Eye (tissue), 1 donor: ENCODE results near the gene CD82.

Experiments
- DNase-seq: peaks from one replicate; pipeline ENCODE4 v3.0.0-alpha.2; 2015

The CD82 gene

DNA sequence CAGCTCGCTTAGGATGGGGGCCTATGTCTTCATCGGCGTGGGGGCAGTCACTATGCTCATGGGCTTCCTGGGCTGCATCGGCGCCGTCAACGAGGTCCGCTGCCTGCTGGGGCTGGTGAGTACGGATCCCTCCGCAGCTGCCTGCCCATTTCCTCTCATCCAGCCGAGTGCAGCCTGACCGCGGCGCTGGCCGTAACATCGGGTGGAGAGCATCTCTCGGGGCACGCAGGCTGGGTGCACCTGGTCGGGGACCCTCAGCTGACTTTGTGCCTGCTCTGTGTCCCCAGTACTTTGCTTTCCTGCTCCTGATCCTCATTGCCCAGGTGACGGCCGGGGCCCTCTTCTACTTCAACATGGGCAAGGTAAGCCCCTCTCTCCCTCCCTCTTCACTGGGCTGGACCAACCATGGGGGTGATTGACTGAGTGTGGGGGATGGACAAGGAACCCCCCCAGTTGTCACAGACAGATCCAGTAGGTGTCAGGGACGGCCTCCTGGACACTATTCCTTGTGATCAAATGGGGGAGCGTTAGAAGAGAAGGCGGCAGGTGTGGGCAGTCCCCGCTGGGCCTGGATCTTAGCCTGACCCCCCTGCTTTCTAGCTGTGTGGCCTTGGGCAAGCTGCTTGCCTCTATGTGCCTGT, 39.7 kb downstream of the CD82 start:
- DNase-seq, result no peak

DNA sequence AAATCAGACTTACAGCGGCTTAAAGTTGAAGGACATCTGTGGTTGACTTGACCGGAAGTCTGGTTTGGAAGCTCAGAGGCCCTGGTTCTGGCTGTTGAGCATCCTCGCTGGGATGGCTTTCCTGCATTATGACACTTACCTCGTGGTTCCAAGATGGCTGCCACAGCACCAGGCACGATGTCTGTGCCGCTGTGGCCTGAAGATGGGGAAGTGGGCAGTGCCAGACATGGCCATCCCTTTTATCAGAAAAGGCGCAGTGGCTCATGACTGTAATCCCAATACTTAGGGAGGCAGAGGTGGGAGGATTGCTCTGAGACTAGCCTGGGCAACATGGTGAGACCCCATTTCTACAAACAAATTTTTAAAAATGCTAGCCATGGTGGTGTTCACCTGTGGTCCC, 40.5 kb downstream of the CD82 start:
- no peak for DNase-seq

DNA sequence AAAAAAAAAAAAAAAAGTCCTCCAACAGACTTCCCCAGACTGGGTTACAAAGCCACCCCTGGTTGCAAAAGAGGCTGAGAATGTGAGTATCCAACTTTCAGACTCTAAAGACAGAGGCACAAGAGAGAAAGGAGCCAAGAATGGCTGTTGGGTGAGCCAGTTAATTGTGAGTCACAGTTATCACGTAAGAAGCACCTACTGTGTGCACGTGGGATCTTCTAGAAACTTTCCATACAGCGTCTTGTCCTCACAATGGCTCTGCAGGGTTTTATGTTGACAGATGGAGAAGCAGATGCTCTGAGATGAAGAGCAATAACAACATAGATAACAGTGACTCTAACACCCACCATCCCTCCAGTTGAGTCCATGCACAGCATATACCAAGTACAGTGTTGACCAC, 41.0 kb downstream of the CD82 start:
- DNase-seq, result no peak

DNA sequence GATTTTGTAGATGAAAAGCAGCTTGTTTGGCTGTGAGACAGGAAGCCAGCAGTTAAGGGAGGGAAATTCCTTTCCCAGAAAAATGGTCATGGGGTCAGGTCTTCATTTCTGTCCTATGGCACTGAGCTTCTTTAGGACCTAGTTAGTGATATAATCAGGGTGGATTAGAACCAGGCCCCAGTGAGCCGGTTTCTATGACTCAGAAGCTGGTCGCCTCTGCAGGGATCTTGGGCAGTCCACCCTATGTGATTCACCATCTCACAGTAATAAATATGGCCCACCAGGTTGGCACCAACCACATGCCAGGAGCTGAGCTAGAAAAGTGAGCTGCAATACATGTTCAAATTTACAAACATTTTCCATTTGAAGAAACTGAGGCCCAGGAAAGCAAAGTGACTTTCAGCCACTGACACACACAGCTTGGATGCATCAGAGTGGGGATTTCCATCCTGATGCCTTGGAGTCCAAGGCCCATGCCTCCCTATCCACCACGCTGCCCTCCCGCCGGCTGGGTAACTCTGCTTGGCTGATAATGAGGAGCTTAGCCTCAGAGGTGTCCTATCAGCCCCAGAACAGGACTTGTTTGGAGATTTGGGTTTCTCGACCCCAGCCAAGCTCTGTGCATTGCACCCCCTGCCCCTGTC, 42.0 kb downstream of the CD82 start:
- DNase-seq, result no peak

DNA sequence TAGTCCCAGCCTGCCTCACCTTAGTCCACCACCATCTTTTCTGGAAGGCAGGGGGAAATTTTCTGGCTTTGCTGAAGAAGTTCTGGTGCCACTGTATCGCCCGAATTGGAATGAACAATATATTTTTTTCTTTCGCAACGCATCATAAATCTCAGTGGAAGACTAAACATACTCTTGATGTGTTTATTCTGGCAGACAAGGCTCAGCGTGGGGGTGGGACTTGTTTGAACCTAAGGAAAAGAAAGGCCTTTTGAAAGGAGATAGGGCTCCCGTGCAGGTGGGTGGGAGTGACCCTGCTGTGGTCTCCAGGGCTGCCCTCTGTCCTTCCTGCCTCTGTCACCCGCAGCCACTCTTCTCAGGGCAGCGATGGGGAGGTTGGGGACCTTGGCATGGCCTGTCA, 42.5 kb downstream of the CD82 start:
- DNase-seq, result no peak

DNA sequence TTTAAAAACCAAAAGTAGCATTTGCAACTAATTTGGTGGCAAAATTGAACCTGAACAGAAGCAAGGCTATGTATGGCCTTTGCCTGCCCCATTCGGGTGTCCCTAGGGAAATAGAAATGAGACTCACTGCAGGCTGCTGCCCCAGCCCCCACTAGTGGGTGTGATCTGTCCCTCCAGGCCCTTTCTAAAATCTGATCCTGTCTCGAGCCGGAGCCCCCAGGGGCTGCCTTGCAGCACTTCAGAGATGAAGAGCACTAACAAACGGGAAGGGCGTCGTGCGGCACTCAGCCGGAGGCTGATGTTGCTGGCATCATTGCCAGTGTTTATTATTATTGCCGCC, 43.2 kb downstream of the CD82 start:
- no peak for DNase-seq

DNA sequence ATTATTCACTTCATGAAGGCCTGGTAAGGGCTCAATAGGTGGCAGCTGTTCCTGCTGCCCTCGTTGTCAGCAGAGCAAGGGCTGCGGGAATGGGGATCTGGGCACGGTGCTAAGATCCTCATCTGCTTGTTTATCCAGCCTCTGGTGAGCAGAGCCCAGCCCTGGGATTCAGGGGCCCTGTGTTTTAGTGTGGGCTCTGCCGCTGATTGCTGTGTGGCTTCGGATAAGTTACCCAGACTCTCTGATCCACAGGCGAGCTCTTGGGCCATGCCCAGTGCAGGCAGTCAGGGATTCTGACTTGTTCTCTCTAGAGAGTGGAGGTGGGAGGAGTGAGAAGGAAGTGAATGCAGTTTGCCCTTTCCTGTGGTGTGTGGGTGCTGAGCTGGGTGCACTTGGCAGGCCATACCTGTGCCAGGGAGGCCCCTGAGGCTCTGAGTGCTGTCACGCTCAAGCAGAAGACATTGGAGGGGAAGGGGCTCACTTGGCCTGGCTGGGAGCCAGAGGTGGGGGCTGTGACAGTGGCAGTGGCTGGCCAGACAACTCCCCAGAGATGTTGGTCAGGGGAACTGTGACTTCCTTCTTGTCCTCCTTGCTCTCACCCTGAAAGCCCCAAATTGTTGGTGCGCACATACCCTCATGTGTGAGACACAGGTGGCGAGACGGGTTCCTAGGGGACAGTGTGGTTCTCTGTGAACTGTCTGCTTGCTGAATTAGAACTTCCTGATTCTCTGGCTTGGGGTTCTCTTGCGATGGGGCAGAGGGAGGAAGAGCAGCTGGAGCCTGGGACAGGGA, 43.7 kb downstream of the CD82 start:
- DNase-seq, result no peak

DNA sequence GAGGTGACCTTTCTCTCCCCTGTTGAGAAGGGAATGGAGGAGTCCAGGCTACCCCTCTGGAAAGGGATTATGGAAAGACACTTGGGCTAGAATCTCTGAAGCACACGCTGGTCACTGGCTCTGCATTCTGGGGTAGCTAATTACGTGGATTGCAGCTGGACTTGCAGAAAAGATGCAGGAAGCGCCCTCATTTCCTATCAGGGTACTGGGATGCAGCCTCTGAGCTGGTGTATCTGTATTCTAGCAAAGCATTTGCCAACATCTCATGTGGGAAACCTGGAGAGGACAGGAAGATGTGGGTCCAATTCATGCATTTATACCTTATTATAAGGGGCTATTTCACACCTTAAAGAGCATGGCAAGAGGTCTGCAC, 44.3 kb downstream of the CD82 start:
- DNase-seq, result no peak

DNA sequence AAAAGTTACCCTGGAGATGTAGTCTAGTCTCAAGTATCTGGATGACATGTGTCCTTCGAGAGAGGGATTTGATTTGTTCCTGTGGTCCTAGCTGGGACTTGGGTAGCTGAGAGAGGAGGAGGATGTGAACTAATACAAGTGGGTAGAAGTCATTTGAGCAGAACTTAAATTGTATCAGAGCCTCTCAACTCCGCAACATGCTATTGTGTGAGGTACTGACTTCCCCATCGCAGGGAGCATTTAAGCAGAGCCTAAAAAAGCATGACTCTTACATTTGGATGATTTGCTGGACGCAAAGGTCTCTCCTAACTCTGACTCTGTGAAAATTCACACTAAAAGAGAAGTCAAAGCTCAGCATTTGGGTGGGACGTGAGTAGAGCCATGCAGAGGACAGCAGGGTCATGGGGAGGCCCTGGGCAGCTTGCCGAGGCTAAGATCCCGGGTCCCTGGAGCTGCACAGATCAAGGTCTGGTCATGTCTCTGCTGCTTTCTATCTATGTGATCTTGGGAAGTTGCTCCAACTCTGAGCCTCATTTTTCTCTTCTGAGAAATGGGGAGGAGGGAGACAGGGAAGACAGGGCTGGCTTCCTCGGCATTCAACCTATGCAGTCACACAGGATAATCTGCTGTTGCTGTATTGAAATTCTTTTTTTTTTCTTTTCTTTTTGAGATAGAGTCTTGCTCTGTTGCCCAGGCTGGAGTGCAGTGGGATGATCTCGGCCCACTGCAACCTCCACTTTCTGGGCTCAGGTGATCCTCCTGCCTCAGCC, 44.9 kb downstream of the CD82 start:
- no peak for DNase-seq

DNA sequence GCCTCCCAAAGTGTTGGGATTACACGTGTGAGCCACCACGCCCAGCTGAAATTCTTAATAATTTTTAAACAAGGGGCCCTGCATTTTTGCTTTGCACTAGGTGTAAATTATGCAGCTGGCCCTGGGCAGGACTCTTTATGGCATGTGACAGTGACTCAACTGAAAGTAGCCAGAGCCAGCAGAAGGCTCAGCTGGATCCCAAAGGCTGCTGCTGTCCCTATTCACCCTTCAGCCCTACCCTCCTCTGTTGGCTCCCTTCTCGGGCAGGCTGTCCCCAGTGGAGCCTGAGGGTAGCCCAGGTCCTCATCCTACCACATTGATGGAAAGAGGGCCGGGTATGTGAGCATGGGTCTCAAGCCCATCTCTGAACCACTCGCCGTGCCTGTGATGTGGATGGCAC, 45.6 kb downstream of the CD82 start:
- DNase-seq, result no peak

DNA sequence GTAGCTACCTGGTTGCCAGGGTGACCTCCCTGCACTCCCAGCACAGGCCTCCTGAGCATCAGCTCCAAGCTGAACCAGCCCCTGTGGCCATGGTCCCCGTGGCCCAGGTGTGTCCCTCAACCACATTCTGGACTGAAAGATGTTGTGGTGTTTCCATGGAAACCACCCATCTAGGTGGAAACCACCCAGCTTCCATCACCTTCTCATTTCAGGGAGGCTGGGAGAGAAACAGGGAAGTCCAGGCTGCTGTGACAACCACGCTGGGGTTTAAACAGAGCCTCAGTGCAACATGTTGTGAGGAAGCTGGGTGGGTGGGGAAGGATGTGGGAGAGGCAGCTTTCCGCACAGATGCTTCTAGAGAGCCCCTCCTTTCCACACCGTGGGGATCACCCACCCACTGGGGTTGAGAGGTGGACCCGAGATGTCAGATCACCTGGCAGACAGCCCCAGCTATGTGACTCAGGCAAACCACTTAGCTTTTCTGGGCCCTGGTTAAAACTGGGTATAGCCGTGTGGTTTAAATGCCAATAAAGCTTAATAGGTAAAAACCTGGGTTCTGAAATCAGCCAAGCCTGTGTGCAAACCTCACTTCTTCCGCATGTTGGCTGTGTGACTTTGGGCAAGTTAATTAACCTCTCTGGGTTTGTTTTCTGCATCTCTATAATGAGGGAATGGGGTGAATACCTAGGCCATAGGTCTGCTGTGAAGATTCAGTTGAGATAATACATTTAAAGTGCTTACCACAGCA, 46.4 kb downstream of the CD82 start:
- DNase-seq, result no peak

DNA sequence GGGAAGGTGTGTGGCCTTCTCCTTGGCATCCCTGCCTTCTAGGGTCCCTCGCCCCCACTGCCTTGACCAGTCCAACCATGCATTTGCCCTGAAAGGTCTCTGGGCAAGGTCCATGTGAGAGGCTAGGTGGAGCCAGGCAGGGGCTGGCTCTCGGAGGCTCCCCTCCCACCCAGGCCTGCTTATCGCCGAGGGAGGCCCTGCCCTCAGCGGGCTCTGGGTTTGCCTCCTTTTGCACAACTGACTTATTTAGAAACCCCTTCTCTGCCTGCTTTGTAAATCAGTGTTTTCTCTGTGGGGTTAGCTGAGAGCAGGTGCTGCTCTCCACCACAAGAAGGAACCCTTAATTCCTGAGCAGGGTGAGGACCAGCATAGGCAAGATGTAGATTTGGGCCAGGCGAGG, 47.7 kb downstream of the CD82 start:
- DNase-seq, result no peak

DNA sequence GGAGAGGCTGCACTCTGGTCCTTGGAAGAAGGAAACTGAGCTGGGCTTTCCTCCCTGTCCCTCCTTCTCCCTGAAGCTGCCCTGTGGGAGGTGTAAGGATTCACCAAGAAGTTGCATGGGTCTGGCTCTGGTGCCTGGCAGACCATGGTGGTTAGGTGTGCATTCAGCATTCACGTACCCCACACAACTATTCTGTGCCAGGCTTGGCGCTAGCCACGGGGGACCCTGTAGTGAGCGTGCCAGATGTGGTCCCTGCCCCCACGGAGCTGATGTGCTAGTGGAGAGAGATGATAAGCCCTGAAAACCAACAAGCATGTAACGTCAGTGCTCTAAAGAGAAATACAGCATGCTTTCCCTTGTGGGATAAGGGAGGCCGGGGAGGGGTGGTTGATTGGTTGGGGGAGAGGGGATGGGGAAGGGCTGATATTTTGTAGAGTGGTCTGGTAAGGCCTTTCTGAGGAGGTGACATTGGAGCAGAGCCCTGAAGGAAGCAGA, 48.9 kb downstream of the CD82 start:
- no peak for DNase-seq

DNA sequence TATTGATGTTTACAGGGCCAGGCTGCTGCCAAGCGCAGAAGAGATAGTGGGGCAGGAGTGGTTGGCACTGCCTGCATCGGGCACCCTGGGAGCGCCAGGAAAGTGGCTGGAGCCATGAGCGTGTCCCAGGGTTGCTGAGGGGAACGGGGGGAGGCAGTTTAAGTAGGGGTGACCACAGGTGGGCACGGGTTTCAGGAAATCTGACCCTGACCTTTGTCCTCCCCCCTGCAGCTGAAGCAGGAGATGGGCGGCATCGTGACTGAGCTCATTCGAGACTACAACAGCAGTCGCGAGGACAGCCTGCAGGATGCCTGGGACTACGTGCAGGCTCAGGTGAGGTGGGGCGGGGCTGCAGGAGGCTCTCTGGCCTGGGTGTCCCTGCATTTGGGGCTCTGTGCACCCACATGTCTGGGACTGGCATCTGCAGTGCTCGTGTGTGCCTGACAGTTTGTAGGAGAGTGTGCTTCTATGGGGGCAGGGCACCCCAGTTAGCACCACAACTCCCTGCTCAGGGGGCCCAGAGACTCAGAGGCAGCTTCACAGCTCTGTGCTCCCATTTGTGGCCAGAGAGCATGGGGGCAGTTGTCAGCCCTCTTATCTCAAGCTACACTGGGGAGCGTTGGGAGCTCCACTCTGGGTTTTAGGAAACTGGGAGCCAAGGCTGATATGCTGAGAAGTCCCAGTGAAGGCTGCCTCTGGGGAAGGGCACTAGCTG, 49.7 kb downstream of the CD82 start:
- no peak for DNase-seq

DNA sequence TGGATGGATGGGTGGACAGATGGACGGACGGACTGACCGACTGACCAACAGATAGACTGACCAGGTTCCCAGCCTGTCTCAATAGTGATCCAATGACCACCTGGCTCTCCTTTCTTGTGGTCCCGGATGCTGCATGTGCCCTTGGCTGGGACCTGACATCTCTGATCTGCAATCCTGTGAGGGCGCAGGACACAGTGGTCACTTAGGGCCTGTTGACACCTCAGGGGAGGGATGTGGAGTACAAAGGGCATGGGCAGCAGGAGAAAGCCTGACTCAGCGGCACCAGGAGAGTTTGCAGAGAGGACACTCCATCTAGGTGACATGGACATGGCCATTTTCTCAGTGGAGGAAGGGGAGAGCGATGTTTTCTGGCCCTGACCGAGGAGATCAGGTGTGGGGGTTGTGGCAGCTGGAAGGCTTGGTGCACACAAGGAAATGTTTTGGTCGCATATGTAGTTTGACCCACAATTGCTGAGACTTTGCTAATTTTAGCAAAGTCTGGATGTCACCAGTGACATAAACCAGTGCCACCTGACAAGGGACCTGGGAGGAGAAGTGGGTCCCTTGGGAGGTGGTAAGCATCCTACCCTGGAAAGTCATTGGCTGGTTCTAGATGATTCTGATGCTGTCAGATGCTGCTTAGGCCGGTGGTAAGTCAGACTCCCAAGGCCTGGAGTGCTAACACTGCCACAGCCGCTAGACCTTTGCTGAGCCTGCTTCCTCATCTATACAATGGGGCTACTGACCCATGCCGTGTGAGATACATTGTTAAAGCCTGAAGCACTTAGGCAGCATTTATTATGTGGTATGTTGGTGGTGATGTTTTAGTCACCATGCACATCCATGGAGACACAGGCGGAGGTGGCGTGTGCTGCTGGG, 50.7 kb downstream of the CD82 start:
- DNase-seq, result no peak

DNA sequence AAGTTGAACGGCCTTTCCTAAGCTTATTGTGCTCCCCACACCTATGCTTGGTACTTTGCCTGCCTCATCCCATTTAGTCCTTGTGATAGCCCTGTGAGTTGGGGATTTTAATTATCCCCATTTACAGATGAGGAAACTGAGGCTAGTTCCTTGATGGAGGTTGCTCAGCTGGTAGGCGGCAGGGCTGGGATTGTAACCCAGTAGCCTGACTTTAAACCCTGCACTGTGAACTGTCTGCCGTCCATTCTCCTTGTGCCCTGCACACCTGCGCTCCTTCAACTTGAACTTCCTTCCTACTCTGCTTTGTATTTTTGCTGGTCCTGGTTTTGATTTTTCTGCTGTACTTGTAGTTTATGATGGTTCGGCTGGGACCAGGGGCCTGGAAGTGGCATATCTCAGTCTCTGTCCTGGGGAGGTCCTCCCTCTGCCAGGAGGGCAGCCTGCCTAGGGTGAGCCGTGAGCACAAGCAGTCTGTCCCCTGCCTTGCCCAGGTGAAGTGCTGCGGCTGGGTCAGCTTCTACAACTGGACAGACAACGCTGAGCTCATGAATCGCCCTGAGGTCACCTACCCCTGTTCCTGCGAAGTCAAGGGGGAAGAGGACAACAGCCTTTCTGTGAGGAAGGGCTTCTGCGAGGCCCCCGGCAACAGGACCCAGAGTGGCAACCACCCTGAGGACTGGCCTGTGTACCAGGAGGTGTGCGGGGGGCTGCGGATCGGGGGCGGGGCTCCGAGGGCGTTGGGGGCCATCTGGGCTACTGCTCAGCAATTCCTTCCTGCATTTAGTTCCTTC, 52.4 kb downstream of the CD82 start:
- no peak for DNase-seq

DNA sequence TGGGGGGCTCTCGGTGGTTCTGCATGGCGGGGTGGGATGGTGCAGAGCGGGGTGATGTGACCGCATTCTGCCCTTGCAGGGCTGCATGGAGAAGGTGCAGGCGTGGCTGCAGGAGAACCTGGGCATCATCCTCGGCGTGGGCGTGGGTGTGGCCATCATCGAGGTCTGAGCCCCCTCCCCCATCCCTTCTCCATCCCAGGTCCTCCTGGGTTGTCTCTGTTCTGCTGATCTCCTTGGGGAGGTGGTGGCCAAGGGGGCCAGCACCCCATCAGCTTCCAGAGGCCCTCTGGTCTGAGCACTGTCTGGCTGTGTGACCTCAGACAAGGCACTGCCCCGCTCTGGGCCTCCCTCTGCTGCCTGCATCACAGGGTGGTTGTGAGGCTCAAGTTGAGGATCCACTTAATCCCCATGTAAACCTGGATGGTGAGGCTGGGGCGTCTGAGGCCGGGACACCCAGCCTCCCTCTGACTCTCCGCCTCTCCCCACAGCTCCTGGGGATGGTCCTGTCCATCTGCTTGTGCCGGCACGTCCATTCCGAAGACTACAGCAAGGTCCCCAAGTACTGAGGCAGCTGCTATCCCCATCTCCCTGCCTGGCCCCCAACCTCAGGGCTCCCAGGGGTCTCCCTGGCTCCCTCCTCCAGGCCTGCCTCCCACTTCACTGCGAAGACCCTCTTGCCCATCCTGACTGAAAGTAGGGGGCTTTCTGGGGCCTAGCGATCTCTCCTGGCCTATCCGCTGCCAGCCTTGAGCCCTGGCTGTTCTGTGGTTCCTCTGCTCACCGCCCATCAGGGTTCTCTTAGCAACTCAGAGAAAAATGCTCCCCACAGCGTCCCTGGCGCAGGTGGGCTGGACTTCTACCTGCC, 53.3 kb downstream of the CD82 start:
- no peak for DNase-seq

DNA sequence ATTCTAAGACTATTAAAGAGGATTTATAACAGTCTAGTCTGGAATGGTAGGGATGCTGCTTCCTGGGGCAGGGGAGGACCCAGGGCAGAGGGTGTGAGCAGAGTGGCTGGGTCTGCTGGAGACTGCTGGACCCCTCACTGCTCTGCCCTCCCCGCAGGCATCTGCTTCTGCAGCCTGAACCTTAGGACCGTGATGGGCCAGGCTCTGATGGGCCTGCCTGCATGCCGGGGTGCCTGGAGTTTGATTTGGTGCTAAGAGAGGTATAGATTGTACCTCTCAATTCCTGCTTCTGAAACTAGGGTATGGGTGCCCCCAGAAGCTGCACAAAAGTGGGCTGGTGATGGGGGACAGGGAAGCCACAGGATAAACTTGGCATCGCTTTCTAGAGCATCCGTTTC, 54.9 kb downstream of the CD82 start:
- no peak for DNase-seq

DNA sequence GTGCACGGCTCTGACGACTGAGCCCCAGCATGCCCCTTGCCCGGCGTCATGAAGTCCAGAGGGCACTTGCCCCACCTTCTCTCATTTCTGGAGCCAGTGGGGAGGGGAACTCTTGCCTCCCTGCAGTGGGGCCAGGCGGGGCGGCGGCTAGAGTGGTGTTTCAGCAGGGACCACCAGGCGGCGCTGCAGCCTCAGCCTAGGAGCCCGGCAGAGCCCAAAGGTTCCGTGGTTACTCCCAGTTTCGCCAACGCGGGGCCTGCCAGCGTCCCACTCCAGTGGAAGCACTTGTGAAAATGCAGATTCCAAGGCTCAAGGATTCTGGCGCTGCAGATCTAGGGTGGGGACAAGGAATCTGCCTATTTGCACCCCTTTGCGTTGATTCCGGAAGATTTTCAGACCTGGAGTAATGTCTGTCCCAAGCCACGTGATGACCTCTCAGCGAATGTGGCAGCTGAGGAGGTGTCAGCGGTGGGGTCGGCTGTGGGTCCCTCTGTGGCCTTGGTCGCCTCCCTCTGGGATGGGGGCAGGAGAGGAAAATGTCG, 55.7 kb downstream of the CD82 start:
- peak; percentile 92 for DNase-seq
